Neural cell (in vitro differentiated cells): ENCODE results near the gene CCDC88C.

ENCODE experiments used
- EP300 ChIP-seq: fragments of 450-650 bp; conservative IDR thresholded peaks from 2 replicates; pipeline ENCODE4 v1.6.1; 2014; ENCODE audit warnings: antibody characterized with exemption, mild to moderate bottlenecking, moderate library complexity; ENCODE audit not compliant: poor library complexity, severe bottlenecking
- EZH2 ChIP-seq: fragments of 200-600, 300-800 bp; shearing (Covaris generic), sonication (generic); IDR thresholded peaks from 2 replicates; pipeline ENCODE4 v1.6.1; 2014; ENCODE audit warnings: antibody characterized with exemption, low read length, borderline replicate concordance, mild to moderate bottlenecking; ENCODE audit not compliant: insufficient read depth, poor library complexity, severe bottlenecking
- POLR2AphosphoS5 ChIP-seq: IDR thresholded peaks from 2 replicates; pipeline ENCODE4 v1.6.1; 2012
- RAD21 ChIP-seq: fragments of 450-650 bp; conservative IDR thresholded peaks from 2 replicates; pipeline ENCODE4 v1.6.1; 2014; ENCODE audit warnings: antibody characterized with exemption, mild to moderate bottlenecking, moderate library complexity
- SMC3 ChIP-seq: fragments of 450-650 bp; conservative IDR thresholded peaks from 2 replicates; pipeline ENCODE4 v1.6.1; 2014; ENCODE audit warnings: antibody characterized with exemption, mild to moderate bottlenecking, moderate library complexity; ENCODE audit not compliant: poor library complexity
- TF ChIP-seq, protein P1 (sequence below): fragments of 450-650 bp; IDR thresholded peaks from 2 replicates; pipeline ENCODE4 v1.5.1; 2014; ENCODE audit warnings: antibody characterized with exemption, mild to moderate bottlenecking, moderate library complexity; ENCODE audit not compliant: poor library complexity, severe bottlenecking
- TF ChIP-seq, protein P2 (sequence below): IDR thresholded peaks from 2 replicates; pipeline ENCODE4 v1.6.1; 2012; ENCODE audit warnings: borderline replicate concordance

DNA sequence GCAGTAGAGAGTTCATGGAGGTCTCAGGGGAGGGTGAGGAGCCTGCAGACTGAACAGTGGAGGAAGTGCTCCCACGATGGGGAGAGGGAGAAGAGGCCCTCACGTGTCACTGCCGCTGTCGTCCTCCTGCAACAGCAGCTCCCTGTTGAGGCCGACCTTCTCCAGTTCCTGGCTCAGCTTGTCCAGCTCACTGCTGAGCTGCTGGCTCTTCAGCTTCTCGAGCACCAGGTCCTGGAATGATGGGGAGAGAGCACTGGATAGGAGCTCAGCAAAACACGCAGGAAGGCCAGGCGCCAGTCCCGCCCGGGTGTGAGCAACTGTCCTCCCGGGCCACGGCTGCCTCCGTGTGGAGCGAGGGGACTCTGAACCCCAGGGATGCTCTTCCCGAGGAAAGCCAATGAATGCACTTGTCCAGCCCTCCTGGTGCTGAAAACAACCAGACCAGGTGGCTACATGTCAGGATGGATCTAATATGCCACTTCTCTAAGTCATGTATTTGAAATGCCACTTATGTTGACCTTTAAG, 107.8 kb downstream of the CCDC88C start:
- TF ChIP-seq, protein P1, sequence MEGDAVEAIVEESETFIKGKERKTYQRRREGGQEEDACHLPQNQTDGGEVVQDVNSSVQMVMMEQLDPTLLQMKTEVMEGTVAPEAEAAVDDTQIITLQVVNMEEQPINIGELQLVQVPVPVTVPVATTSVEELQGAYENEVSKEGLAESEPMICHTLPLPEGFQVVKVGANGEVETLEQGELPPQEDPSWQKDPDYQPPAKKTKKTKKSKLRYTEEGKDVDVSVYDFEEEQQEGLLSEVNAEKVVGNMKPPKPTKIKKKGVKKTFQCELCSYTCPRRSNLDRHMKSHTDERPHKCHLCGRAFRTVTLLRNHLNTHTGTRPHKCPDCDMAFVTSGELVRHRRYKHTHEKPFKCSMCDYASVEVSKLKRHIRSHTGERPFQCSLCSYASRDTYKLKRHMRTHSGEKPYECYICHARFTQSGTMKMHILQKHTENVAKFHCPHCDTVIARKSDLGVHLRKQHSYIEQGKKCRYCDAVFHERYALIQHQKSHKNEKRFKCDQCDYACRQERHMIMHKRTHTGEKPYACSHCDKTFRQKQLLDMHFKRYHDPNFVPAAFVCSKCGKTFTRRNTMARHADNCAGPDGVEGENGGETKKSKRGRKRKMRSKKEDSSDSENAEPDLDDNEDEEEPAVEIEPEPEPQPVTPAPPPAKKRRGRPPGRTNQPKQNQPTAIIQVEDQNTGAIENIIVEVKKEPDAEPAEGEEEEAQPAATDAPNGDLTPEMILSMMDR: no peak
- TF ChIP-seq RAD21 (no peak), EZH2 (no peak), POLR2AphosphoS5 (no peak), SMC3 (no peak), EP300 (no peak)
- TF ChIP-seq, protein P2, sequence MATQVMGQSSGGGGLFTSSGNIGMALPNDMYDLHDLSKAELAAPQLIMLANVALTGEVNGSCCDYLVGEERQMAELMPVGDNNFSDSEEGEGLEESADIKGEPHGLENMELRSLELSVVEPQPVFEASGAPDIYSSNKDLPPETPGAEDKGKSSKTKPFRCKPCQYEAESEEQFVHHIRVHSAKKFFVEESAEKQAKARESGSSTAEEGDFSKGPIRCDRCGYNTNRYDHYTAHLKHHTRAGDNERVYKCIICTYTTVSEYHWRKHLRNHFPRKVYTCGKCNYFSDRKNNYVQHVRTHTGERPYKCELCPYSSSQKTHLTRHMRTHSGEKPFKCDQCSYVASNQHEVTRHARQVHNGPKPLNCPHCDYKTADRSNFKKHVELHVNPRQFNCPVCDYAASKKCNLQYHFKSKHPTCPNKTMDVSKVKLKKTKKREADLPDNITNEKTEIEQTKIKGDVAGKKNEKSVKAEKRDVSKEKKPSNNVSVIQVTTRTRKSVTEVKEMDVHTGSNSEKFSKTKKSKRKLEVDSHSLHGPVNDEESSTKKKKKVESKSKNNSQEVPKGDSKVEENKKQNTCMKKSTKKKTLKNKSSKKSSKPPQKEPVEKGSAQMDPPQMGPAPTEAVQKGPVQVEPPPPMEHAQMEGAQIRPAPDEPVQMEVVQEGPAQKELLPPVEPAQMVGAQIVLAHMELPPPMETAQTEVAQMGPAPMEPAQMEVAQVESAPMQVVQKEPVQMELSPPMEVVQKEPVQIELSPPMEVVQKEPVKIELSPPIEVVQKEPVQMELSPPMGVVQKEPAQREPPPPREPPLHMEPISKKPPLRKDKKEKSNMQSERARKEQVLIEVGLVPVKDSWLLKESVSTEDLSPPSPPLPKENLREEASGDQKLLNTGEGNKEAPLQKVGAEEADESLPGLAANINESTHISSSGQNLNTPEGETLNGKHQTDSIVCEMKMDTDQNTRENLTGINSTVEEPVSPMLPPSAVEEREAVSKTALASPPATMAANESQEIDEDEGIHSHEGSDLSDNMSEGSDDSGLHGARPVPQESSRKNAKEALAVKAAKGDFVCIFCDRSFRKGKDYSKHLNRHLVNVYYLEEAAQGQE: no peak
